Islet precursor cell (in vitro differentiated cells): ENCODE results near the gene PHYKPL.
A peak's percentile ranks its signal among the peaks of the same experiment; 100 is the strongest.

Source experiments
- DNase-seq: peaks from one replicate; pipeline ENCODE4 v3.0.0-alpha.2; 2018

Gene PHYKPL

DNA sequence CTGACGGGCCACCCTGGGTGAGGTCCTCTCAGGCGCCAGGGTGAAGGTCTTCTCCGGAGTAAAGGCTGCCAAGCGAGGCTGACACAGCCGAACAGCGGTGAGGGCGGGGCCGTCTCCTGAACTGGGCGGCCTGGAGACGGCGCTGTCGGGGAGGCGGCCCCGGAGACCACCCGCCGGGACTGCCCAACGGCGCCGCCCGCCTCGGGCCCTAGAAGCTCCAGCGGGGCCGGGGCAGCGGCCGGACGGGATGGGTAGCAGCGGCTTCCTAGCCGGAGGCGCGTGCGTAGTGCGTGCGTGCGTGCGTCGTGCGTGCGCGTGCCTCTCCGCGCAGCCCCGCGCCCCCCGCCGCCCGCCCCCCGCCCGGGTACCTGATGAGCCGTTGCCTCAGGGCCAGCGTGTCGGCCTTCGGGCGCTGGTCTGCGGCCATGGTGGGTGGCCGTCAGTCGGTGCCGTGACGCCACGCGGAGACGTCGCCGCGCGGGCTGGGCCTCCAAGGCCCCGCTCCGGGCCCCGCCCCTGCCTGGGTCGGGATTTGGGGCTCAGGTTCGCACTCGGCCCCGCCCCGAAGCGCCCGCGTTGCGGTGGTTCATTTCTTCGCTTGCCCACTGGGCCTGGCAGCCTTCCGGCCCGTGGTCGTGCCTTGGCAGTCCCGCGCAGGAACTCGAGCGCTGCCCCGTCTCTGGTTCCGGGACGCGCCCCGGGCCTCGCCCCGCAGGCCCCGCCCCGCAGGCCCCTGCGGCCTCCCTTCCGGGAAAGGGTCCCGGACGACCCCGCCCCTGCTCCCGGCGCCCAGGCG is at the start of gene PHYKPL:
Gene PHYKPL, minus strand, starts transcription at position 679 of the 796 bp plus-strand sequence. Its CDS starts 252 bp downstream, at position 427.
- peak; percentile 79 for DNase-seq

DNA sequence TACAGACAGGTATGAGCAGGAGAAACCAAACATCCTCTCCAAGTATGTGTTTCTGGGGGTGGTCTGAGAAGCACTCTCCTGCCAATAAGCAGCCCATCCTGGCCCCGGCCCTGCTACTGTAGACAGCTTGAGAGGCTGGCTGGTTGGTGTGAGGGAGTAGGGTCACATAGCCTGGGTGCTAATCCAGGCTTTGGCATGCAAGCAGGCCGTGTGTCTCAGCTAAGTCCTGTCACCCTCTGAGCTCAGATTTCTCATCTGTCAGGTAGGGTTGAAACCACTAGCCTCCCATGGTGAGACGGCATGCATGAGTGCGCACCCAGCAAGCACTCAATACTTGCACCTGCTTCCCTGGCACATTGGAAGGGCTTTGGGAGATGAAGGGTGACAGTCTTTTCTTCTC is 49.8 kb upstream of the PHYKPL start:
- no peak for DNase-seq

DNA sequence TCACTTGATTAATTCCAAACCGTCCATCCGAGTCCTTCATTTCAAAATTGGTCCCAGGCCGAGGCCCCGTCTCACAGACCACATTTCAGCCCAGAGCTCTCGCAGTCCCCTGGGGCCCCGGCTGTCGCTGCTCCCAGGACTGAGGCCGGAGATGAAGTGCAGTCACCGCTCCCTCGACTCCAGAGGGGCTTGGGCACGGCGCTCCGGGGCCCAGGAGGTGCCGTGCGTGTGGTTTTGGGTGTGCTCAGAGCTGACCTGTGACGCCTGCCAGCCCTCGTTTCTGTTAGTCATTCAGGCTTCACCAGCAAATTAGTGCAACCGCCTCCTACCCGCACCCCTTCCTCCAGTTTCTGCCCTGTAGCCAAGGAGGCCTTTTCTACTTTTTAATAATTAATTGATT is 48.7 kb upstream of the PHYKPL start:
- no peak for DNase-seq

GRCh38 chr5:178280631-178281030 is 48.0 kb upstream of the PHYKPL start:
- DNase-seq = no peak

DNA sequence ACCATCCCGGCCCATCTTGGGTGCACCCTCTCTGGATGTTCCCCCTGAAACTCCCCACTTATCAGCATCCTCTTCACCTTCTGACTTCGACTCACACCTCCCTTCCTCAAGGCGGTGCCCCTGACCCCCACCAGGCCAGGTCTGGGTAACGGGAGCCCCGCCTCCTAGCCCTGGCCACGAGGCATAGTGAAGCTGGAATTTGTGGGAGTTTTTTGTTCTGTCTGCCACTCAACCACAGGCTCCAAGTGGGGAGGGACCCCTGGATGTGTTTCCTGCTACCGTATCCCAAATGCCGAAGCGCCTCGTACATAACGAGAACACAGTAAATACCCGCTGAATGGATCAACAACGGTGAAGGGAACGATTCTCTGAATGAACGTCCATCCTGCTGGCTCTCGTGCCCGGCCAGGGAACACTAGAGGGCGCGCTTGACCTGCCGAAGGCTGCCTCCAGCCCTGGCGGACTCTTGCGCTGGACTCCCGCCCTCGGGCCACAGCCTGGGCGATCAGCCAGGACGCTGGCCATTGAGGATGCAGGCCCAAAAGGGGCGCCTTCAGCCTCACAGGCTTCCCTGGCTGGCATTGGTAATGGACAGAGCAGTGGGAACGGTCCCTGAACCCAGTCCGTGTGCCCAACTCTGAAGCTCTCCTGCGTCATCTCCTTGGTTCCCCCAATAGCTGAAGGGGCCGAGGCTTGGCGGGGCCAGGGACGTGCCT is 47.3 kb upstream of the PHYKPL start:
- peak; percentile 89 for DNase-seq

DNA sequence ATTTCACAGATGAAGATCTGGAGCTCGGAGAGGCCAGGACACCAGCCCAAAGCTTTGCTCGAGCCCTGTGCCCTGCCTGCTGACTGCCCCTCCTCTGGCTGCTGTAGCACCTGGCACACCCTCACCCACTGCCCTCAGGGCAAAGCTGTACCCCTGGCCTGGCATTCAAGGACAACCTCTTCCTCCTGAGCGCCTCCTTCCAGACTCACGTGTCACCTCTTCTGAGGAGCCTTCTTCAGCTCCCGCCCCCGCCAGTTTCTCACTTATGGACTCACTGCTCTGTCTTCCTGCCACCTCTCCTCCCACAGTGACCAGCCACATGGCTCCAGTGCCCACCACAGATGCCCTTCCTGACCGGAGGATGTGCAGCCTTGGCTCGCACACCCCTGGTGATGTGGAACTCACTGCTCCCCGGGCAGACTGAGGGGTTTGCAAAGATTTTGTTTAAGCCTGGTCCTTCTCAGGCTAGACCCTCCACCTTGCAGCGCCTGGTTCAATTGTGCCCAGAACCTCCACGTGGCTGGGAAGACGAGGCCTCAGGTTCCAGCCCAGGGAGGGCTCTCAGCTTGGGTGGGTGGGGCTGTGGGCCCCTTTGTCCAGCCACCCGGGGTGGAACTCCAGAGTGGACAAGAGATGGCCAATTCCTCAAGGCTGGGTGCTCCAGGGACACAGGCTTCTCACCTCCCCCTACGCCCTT is 46.6 kb upstream of the PHYKPL start:
- no peak for DNase-seq

- DNase-seq = no peak
Measured at GRCh38 chr5:178278358-178279023, 45.9 kb upstream of the PHYKPL start.

DNA sequence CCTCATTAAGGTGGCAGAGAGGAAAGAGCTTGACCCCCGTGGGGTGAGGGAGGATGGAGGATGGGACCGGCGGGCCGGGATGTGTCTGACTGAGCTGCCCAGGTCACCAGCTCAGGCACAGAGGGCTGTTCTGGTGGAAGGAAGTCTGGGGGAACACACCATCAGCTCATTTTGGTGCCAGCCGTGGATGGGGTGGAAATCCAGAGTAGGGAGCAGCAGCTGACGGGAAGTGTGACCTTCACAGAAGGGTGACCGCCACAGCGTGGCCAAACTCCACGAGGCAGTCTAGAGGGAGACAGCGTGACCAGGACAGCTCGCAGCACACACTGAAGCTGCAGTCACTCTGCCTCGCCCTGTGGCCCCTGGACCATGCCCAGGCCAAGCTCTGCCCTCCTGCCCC is 45.3 kb upstream of the PHYKPL start:
- DNase-seq = no peak

GRCh38 chr5:178277346-178277745 is 44.7 kb upstream of the PHYKPL start:
- DNase-seq = no peak

- no peak for DNase-seq
Measured at GRCh38 chr5:178274781-178275537, 42.4 kb upstream of the PHYKPL start.

DNA sequence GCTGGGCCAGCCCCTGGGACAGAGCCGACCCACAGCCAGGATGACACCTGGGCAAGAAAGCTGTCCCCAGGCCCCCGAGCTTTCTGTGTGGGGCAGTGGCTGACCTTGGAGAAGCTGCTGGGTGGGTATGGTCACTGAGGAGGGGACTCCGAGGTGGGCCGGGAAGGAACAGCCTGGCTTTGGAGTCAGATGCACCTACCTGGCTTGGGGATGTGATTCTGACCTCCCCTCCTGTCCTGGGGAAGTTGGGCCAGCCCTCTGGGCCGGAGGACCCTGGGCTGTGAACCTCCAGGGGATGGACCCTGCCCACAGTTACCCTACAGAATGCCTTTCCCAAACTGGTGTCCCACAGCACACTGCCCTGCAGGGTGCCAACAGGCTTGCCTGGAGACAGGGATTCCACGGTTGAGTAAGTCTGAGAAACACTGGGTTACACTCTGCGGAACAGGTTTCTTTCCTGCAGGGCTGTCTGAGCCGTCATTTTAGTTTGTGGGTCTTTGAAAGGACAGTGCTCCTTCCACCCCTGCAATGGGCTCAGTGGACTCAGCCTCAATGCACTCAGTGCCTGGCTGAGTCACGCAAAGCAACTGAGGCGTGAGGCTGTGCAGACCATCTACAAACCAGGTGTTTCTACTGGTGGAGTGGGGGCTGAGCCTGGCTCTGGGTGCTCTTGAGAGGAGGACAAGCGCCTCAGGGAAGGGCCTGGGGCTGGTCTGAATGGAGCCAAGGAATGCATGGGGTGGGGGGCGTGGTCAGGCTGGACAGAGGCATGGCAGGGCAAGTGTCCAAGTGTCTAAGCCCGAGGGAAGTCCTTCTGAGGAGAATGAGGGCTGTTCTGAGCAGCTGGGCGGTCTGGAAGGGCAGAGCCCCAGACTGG is 41.3 kb upstream of the PHYKPL start:
- DNase-seq = peak; percentile 70

GRCh38 chr5:178273041-178273440 is 40.4 kb upstream of the PHYKPL start:
- no peak for DNase-seq

DNA sequence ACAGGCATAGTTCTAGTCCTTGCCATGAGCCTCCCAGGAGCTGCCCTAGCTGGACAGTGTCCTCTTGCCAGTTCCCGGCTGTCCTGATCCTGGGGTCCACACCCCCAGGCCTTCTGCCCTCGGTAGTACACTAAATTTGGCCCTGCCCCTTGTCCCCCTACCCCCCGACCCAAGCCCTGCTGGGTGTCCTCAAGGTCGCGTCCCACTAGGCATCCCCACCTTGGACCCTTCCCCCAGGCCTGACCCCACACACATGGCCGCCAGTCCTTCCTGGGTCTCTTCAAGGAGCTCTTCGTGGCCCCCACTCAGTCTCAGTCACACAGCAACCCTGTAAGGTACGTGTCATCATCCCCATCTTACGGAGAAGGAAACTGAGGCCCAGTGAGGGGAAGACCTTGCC is 40.0 kb upstream of the PHYKPL start:
- DNase-seq = no peak

DNA sequence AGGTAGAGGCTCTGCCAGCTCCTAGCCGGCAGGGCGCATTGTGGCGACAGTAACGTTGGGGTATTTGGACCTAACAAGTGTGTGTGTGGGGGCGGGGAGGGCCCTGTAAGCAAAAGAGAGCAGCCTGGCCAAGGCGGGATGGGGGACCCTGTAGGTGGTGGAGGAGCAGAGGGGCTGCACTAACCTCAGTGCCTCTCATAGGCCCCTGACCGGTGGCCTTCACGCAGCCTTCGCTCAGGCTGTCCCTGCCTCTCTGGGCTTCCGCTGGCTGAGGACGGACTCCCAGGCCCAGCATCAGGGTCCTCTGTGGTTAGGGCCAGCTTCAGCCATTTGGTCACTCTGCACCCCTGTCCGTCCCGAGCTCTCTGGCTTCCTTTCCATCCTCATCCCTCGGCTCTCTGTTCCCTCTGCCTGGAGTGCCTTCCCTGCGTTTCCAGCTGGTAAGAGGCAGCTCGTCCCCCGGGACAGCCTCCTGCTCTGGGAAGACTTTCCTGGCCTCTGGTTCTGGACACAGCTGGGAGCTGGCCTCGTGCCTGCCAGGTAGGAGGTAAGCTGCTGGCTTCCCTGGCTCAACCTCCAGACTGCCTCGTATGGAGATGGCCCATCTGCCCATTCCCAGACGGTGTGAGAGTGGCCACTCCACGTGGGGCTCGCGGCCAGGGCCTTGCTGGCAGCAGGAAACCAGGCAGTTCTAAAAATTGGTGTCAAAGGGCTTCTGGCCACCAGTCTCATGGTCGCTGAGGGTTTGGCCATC is 39.3 kb upstream of the PHYKPL start:
- no peak for DNase-seq

DNA sequence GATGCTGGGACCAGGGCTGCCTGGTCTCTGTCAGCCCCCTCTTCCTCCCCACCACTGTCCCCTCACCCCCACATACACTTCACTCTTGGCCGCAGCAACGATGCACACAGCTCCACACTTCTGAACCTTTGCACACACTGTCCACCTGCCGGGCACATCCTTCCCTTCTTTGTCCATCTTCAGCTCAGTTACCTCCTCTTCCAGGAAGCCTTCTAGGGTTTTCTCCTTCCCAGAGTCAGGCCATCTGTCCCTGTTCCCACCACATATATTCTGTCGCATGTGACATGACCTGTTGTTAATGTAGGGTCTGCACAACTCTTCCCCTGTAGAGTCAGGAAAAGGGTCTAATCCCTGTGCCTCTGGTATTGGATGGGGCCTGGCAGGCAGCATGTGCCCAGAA is 38.6 kb upstream of the PHYKPL start:
- DNase-seq = no peak

DNA sequence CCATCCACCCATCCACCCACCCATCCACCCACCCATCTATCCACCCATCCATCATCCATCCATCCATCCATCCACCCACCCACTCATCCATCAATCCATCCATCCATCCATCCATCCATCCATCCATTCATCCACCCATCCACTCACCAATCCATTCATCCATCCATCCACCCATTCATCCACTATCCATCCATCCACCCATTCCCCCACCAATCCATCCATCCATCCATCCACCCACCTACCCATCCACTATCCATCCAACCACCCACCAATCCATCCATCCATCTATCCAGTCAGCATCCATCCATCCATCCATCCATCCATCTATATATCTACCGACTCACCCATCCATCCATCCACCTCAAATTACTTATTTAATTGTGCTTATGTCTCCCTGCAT is 36.9 kb upstream of the PHYKPL start:
- DNase-seq = no peak

- no peak for DNase-seq
Measured at GRCh38 chr5:178267876-178268275, 35.3 kb upstream of the PHYKPL start.

DNA sequence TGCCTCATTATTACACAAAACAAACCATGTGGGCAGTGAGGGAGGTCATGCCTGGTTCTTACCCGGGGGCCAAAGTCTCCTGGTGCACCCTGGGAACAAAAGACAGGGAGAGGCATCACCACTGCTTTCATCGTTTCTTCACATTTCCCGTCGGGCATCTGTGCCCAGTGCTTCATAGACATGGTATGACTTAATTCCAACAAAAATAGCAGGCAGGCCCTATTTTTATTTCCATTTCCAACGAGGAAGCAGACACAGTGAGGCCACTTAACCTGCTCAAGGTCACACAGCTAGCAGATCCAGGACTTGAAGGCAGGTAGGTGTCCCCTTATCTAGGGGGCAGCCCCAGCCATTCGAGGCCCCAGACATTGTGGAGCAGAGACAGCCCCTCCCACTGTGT is 34.6 kb upstream of the PHYKPL start:
- no peak for DNase-seq

GRCh38 chr5:178266581-178266980 is 34.0 kb upstream of the PHYKPL start:
- DNase-seq = no peak

DNA sequence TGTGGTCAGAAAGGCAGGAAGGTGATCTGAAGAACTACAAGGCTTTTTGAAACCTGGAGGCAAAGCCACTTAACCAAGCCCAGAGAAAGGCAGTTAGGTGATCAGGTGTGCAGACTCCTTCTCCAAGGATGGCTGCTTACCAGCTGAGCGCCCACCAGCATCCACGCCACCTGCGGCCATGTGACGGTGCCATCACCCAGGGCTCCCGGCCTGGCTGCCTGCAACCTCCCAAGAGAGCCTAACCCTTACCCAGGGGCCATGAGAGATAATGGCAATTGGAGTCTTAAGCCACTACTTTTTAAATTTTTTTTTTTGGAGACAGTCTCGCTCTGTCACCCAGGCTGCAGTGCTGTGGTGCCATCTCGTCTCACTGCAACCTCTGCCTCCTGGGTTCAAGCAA is 33.1 kb upstream of the PHYKPL start:
- DNase-seq = no peak

- no peak for DNase-seq
Measured at GRCh38 chr5:178264044-178264443, 31.4 kb upstream of the PHYKPL start.
